Left forelimb (tissue), 1 donor: ENCODE data around the gene DENND1A.
"Not testable (repeated sequence)": the region's sequence is repeated elsewhere in the genome, so short reads cannot be mapped to it uniquely, and the experiment has no call there.

Experiments
- DNase-seq: peaks from one replicate; pipeline ENCODE4 v3.0.0-alpha.2; 2018; ENCODE audit warnings: low spot score

Gene DENND1A

DNA sequence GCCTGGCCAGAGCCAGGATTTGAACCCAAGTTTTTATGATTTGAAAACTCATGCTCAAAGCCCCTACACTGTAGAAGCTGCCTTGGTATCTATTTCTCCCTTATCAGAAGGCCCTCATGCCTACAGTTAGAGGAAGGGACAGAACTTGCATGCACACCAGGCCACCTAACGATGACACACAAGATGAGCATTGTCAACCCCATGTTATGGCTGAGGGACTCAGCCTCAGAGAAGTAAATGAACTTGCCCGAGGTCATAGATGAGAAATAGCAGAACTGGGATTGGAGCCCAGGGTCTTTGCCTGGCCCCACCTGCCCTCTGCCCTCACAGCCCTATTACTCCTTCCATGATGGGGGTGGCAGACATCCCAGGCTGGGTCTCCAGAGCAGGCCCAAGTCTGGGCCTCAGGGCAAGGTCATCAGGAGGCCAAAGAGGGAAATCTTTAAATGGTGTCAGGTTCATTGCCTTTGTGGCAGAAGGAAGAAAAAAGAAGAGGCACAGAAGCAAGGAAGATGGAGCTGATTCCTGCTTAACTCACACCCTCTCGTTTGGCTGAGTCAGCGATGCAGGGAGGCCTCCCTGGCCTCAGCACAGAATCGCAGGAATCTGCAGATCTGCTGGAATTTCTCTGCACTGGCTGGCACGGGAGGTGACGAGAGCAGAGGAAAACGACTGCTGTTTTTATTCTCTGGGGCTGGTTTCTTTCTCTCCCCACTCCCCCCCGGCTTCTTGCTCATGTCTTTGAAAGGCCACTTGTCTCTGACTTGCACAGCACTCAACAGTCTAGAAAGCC is 594.5 kb downstream of the DENND1A start:
- DNase-seq: no peak

DNA sequence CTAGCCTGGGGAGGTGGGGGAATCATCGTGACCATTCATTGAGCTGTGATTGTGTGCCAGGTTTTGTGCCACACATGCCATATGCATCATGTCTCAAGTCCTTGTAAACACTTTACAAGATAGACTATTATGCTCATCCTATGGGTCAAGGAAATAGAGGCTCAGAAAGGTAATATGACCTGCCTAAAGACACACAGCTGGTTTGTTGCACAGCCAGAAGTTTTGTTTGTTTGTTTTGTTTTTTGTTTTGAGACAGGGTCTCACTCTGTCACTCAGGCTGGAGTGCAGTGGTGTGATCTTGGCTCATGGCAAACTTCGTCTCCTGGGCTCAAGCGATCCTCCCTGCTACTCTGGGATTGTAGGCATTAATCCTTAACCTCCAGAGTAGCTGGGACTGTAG is 595.3 kb downstream of the DENND1A start:
- DNase-seq: no peak

GRCh38 chr9:123333058-123333669 is 596.8 kb downstream of the DENND1A start:
- not testable (repeated sequence) for DNase-seq

DNA sequence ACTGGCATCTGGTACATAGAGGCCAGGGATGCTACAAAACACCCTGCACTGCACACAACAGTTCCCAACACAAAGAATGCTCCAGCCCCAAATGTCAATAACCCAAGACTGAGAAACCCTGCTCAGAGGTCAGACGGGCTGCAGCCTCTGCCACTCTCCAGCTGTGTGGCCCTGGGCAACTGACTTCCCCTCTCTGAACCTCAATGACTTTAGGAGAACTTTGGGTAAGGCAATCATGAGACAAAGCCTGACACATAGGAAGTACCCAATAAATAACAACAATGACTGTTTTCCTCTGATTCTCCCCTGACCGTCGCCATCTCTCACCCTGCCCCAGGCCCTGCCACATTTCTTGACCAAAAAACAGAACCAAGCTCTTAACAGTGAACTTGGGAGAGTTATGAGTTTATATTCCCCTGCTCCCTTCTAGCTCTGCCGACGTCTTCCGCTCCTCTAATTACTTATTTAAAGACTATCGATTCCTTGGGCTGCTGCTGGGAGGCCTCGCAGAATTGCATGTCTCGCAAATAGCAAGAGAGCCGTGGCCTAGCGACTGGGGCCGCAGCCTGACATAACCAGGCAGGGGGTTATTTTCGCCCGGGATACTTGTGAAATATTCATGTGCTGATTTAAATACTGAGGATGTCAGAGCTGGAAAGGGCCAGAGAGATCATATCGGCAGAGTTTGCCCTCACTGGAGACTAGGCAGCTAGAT is 598.4 kb downstream of the DENND1A start:
- DNase-seq: no peak
